HFFc6 (cell line): Measurements from ENCODE around the gene SORCS2. TPM values are rescaled to one million over a fixed set of nuclear protein-coding genes. Genes with fewer than 3 reads are reported as not detected.

Experiments
- DNase-seq: peaks from one replicate; pipeline ENCODE4 v3.0.0-alpha.2; 2018
- H3K27ac Mint-ChIP-seq: 2 replicates; pipeline ENCODE4 v1.8.0; 2020; ENCODE audit warnings: mild to moderate bottlenecking, mixed read lengths
- H3K27me3 Mint-ChIP-seq: 2 replicates; pipeline ENCODE4 v1.8.0; 2021; ENCODE audit warnings: mild to moderate bottlenecking, moderate library complexity, mixed read lengths; ENCODE audit not compliant: insufficient read depth
- H3K36me3 Mint-ChIP-seq: 2 replicates; pipeline ENCODE4 v1.8.0; 2021; ENCODE audit warnings: low read depth, mixed read lengths
- H3K4me1 Mint-ChIP-seq: 2 replicates; pipeline ENCODE4 v1.8.0; 2020; ENCODE audit warnings: low read depth, mixed read lengths
- H3K4me3 Mint-ChIP-seq: 2 replicates; pipeline ENCODE4 v1.8.0; 2020; ENCODE audit warnings: mild to moderate bottlenecking, moderate library complexity, mixed read lengths
- H3K9me3 Mint-ChIP-seq: 2 replicates; pipeline ENCODE4 v1.8.0; 2020; ENCODE audit warnings: mild to moderate bottlenecking, mixed read lengths
- CTCF ChIP-seq: fragments of 200-600 bp; sonication (generic); IDR thresholded peaks from 2 replicates; pipeline ENCODE4 v1.5.0; 2021; ENCODE audit warnings: antibody characterized with exemption, mild to moderate bottlenecking
- total RNA-seq, 6 experiments: library from RNA; stranded (reverse); fragmentation: NEBNext Ultra II Directional; extraction: Animal tissue kit (Norgen Biotek cat#: 25700); gene quantifications; 2 replicates in 1 of 6; 3 replicates in 5 of 6; pipeline ENCODE4 v1.2.3, GENCODE V29; 2021

Gene SORCS2
- total RNA-seq, 6 experiments from 2014 or later, result 0.05 to 0.15 (median 0.12) TPM; not detected in 3

- H3K9me3 Mint-ChIP-seq, result no peaks in the 10 kb centered on the region
- no peak overlapping the region for H3K4me3 Mint-ChIP-seq
- H3K27me3 Mint-ChIP-seq, result peaks cover 2% of the 10 kb centered on the region
- TF ChIP-seq CTCF, result no peak
- no peak overlapping the region for H3K27ac Mint-ChIP-seq
- DNase-seq, result no peak
- no peaks in the 10 kb centered on the region for H3K36me3 Mint-ChIP-seq
- peaks cover 17% of the 10 kb centered on the region for H3K4me1 Mint-ChIP-seq
Observed at GRCh38 chr4:7726665-7727413, 534.5 kb downstream of the SORCS2 start.

GRCh38 chr4:7727749-7728148 is 535.4 kb downstream of the SORCS2 start:
- DNase-seq, result peak; percentile 12
- TF ChIP-seq CTCF, result no peak
- peaks cover 12% of the 10 kb centered on the region for H3K4me1 Mint-ChIP-seq
- no peaks in the 10 kb centered on the region for H3K9me3 Mint-ChIP-seq
- no peak overlapping the region for H3K4me3 Mint-ChIP-seq
- no peaks in the 10 kb centered on the region for H3K36me3 Mint-ChIP-seq
- no peaks in the 10 kb centered on the region; the same call in 1 of the 2 replicates for H3K27me3 Mint-ChIP-seq
- H3K27ac Mint-ChIP-seq, result no peak overlapping the region

GRCh38 chr4:7731437-7731836 is 539.1 kb downstream of the SORCS2 start:
- Mint-ChIP-seq H3K4me3 (no peak overlapping the region), H3K27me3 (peaks cover 3% of the 10 kb centered on the region; the same call in 1 of the 2 replicates), H3K27ac (no peak overlapping the region), H3K36me3 (no peaks in the 10 kb centered on the region), H3K9me3 (no peaks in the 10 kb centered on the region), H3K4me1 (no peaks in the 10 kb centered on the region)
- TF ChIP-seq CTCF, result no peak
- no peak for DNase-seq

GRCh38 chr4:7732263-7732662 is 539.9 kb downstream of the SORCS2 start:
- Mint-ChIP-seq H3K36me3 (no peaks in the 10 kb centered on the region), H3K4me1 (no peaks in the 10 kb centered on the region), H3K27me3 (peaks cover 7% of the 10 kb centered on the region), H3K4me3 (no peak overlapping the region), H3K9me3 (no peaks in the 10 kb centered on the region), H3K27ac (no peak overlapping the region)
- no peak for DNase-seq
- no peak for TF ChIP-seq CTCF

GRCh38 chr4:7733201-7733600 is 540.9 kb downstream of the SORCS2 start:
- H3K36me3 Mint-ChIP-seq, result no peaks in the 10 kb centered on the region
- H3K4me3 Mint-ChIP-seq, result no peak overlapping the region
- H3K27me3 Mint-ChIP-seq, result peaks cover 9% of the 10 kb centered on the region
- no peak overlapping the region for H3K27ac Mint-ChIP-seq
- no peak for TF ChIP-seq CTCF
- no peaks in the 10 kb centered on the region for H3K9me3 Mint-ChIP-seq
- no peak for DNase-seq
- no peaks in the 10 kb centered on the region for H3K4me1 Mint-ChIP-seq
